Body of pancreas (tissue), 4 donors: ENCODE data around the gene HOXB3.
A peak's percentile ranks its signal among the peaks of the same experiment; 100 is the strongest.

Source experiments
- POLR2A ChIP-seq, 3 donors: fragments of 450-650 bp; IDR thresholded peaks; one replicate each; pipeline ENCODE4 v1.6.1; 2016; ENCODE audit warnings: antibody characterized with exemption in 3 of 3, mild to moderate bottlenecking in 2 of 3
- TF ChIP-seq, protein P1 (sequence below), 7 experiments: fragments of 450-650 bp in 4 of 7; fragments of 200-600 bp in 3 of 7; sonication (generic) in 3 of 7; IDR thresholded peaks; one replicate each; pipeline ENCODE4 v1.5.1; 2016 to 2019; ENCODE audit warnings: antibody characterized with exemption in 7 of 7

DNA sequence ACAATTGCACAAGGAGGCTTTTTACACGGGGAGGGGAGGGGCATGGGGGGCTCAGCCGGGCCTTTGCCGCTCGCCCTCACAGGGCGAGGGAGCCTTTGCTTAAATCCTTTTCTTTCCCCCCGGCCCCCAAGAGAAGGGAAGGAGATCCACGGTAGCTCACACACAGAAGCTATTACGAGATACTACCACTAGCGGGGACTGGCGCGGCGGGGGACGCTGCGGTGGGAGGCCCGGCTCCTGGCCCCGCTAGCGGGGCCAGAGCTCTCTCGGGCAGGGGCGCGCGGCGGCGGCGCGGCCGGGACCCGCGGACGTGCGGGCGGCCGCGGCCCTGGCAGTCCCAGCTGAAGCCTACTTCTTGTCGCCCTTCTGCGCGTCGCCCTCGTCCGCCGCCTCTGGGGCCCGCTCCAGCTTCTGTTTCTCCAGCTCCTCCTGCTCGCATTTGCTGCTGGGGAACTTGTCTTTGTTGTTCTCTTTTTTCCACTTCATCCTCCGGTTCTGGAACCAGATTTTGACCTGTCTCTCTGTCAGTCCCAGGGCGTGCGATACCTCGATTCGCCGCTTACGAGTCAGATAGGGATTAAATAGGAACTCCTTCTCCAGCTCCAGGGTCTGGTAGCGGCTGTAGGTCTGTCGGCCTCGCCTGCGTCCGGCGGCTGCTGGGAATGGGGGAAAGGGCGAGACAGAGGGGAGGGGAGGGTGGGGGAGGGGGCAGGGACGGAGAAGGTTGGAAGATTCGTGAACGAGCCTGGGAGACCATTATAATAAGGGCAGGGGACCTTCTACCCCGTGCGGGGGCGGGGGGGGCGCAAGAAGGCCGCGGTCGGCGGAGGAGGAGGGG lies 23.0 kb upstream of the HOXB3 start:
- TF ChIP-seq, protein P1, sequence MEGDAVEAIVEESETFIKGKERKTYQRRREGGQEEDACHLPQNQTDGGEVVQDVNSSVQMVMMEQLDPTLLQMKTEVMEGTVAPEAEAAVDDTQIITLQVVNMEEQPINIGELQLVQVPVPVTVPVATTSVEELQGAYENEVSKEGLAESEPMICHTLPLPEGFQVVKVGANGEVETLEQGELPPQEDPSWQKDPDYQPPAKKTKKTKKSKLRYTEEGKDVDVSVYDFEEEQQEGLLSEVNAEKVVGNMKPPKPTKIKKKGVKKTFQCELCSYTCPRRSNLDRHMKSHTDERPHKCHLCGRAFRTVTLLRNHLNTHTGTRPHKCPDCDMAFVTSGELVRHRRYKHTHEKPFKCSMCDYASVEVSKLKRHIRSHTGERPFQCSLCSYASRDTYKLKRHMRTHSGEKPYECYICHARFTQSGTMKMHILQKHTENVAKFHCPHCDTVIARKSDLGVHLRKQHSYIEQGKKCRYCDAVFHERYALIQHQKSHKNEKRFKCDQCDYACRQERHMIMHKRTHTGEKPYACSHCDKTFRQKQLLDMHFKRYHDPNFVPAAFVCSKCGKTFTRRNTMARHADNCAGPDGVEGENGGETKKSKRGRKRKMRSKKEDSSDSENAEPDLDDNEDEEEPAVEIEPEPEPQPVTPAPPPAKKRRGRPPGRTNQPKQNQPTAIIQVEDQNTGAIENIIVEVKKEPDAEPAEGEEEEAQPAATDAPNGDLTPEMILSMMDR (IDR thresholded peaks at IDR 0.05): peak in 2 of 7 experiments; percentile 16 to 19
- TF ChIP-seq POLR2A (IDR thresholded peaks at IDR 0.05): no peak
